Stimulated activated CD8-positive, alpha-beta memory T cell treated with anti-CD3 and anti-CD28 coated beads, Interleukin-15, amount 100 ng/mL, for 48 hours (primary cell): Measurements from ENCODE around the gene ORAI2.
"Not testable (repeated sequence)": the region's sequence is repeated elsewhere in the genome, so short reads cannot be mapped to it uniquely, and the experiment has no call there.

Experiments used
- DNase-seq, 2 donors: peaks; one replicate each; pipeline ENCODE4 v3.0.0-alpha.2; 2020; ENCODE audit warnings: low read depth in 2 of 2

Gene ORAI2

DNA sequence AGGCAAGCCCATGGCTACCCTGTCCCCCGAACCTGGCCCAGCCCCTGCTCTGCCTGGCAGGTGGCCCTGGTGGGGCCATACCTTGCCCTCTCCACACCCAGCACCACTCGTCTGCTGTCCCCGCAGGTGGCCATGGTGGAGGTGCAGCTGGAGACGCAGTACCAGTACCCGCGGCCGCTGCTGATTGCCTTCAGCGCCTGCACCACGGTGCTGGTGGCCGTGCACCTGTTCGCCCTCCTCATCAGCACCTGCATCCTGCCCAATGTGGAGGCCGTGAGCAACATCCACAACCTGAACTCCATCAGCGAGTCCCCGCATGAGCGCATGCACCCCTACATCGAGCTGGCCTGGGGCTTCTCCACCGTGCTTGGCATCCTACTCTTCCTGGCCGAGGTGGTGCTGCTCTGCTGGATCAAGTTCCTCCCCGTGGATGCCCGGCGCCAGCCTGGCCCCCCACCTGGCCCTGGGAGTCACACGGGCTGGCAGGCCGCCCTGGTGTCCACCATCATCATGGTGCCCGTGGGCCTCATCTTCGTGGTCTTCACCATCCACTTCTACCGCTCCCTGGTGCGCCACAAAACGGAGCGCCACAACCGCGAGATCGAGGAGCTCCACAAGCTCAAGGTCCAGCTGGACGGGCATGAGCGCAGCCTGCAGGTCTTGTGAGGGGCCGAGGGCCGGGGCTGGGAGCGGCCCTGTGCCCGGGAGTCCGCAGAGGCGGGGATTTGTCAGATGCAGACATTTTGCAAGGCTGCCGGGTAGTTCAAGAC is 13.2 kb downstream of the ORAI2 start:
- DNase-seq: no peak

DNA sequence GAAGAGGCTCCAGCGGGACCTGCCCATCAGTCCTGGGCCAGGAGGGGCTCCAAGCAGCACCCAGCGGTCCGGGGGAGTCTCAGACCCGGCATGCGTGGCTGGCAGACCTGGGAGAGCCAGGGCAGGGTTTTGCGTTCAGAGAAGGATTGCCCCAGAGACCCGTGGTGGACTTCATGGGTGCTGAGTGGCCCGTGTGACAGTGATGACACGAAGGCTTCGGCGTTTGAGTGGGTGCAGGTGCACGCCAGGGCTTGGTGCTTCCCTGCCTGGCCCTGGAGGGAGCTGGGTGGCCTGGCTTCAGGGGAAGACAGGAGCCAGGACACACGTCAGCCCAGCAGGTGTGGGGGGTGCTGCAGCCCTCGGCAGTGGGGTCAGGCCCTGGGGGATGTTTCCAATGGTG is 13.9 kb downstream of the ORAI2 start:
- no peak for DNase-seq

DNA sequence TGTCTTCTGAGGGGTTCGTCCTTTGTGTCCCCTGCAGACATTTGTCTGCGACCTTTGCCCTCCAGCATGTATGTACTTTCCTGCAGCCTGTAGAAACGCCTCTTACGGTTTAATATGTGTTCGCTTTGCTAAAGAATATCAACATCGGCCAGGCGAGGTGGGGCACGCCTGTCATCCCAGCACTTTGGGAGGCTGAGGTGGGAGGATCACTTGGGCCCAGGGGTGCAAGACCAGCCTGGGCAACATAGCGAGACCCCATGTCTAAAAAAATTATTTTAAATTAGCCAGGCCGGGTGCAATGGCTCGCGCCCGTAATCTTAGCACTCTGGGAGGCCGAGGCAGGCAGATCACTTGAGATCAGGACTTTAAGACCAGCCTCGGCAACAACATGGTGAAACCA is 15.8 kb downstream of the ORAI2 start:
- DNase-seq: no peak

DNA sequence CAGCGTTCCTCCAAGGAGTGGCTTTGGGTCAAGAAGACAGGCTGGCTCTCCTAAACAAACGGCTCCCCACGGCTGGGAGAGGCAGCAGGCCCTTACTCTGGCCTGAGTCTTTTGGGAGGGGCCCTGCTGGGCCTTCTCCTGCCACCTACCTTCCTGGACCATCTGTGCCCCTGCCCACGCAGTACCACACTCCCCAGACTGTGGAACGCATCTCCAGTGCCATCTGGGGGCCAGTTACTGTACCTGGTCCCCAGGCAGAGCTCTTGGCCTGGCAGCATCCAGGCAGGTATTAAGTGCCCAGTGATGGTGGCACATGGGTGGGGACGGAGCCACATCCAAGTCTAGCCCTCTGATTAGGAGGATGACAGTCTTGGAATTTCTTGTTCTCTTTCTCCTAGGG is 16.9 kb downstream of the ORAI2 start:
- peak in 1 of 2 donors; percentile 17 for DNase-seq

DNA sequence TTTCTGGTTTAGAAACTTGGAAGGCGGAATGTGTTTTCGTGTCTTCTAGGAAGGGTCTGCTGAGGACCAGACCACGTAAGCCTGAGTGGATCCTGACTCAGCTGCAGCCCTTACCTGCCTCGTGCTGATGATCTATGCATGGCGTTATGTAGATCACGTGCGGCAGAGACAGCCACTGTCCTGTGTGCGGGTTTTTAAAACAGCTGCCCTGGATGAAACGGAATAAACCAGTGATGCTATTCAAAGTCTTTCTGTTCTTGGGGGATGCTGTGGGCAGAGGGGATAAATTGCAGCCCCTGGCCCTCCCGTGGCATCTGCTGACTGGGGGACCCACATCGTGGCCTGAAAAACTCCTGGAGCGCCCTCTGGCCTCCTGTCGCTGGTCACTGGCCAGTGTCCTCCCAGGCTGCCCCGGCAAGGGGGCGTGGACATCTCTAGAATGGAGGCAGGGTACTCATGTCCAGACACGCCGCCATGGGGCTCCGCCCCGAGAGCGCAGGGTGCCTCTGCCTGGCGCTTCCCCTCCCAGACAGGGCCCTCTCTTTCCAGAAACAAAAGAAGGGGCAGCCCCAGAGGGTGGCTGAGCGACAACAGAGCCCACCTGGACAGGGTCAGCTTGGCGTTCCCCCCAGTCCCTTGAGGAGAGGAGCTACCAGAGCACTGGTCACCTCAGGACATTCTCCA is 18.1 kb downstream of the ORAI2 start:
- DNase-seq: no peak

DNA sequence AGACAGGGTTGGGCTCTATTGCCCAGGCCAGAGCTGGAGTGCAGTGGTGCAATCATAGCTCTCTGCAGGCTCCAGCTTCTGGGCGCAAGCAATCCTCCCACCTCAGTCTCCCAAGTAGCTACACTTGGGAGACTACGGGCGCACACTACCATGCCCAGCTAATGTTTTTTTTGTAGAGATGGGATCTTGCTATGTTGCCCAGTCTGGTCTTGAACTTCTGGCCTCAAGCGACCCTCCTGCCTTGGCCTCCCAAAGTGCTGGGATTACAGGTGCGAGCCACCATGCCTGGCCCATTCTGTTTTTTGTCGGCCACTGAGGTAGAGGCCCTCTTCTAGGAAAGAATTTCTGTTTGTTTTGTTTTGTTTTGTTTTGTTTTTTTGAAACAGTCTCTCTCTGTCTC is 19.1 kb downstream of the ORAI2 start:
- DNase-seq: no peak

DNA sequence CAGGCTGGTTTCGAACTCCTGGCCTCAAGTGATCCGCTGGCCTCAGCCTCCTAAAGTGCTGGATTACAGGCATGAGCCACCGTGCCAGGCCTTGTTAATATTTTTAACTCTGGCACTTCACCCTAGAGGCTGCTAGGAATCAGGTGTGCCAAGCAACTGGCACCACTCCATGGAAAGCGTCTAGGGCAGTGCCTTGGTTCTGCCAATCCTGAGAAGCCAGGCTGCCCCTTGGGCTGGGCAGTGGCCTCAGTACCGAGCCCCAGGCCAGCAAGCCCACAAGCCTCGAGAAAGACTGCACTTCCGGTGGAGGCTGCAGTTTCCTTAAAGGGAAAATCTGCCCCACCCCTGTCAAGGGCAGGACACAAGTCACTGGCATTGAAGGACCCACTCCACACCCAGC is 19.9 kb downstream of the ORAI2 start:
- DNase-seq: no peak

DNA sequence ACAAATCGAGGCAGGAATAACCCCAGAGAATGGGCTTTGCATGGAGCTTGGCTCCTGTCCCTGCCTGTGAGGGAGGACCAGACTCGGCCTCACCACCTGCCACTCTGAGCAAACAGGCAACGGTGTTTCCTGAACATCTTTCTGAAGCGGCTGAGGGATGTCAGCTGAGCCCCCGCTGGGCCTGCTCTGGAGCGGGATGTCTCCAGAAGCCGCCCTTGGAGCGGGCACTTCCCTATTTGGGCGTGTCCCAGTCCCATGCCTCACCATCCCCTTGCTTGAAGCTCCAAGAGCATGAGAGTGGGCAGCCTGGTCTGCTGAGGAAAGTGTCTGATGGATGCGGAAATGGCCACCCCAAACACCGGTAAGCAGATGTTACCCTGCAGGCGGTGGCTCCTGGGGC is 21.1 kb downstream of the ORAI2 start:
- DNase-seq: no peak

DNA sequence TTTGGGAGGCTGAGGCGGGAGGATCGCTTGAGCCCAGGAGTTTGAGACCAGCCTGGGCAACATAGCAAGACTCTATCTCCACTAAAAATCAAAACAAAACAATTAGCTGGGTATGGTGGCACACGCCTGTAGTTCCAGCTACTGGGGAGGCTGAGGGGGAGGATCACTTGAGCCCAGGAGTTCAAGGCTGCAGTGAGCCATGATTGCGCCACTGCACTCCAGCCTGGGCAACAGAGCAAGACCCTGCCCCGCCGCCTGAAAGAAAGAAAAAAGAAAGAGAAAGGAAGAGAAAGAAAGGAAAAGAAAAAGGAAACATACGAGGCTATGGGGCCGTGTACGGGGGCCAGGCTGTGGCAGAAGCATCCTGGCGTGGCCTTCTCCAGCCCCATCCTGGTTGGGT is 21.6 kb downstream of the ORAI2 start:
- DNase-seq: not testable (repeated sequence)

DNA sequence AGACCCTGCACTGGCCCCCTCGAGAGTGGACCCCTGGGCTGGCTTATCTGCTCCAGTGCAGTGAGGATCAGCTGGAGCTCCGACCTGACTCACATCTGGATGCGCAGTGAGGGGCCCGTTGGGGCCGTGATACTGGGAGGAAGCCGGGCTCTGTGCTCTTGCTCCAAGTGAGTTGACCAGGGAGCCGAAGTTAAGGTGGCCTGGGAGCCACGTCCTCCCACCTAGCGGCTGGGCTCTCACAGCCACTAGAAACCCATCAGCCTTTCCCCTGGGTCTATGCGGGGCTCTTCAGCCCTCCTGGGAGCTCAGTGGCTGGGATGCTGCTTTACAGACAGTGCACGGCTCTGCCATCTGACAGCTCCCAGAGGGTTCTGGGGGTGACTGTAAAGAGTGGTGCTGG is 22.2 kb downstream of the ORAI2 start:
- no peak for DNase-seq

DNA sequence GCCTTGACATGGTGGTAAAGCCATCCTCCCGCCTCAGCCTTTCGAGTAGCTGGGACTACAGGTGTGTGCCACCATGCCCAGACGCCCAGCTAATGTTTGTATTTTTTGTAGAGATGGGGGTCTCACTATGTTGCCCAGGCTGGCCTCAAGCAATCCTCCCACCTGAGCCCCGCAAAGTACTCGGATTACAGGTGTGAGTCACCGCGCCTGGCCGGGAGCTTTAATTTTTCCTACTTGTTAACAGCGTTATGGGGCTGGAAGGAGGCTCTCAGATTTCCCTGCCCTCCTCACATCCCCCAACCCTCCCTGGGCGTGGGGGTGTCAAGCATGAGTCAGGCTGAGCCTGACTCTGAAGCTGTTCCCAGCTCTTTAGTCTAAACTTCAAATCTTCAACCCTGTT is 23.0 kb downstream of the ORAI2 start:
- no peak for DNase-seq

DNA sequence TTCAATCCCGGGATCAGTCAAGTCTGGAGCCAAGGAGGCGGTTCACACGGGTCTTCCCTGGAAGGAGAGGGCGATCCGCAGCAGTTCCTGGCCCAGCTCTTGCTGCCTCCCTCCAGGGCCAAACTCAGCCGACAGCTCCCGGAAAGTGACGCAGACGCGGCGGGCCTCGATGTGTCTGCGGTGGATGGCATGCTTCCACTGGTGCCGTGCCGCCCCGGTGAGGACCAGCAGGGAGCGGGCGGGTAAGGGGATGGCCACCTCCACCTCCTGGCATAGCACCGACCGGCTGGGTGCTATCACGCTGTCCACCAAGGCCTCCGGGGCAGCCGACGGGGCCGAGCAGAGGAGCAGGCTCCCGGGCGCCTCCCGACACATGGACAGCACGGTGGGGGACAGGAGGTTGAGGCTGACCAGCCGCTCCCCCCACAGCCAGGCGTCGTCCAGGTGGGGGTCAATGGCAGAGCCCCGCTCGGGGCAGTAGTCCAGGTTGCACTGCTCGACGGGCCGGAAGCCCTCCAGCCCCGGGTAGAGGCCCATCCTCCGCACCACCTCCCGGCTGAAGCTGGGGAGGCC is 24.1 kb downstream of the ORAI2 start:
- DNase-seq: no peak

DNA sequence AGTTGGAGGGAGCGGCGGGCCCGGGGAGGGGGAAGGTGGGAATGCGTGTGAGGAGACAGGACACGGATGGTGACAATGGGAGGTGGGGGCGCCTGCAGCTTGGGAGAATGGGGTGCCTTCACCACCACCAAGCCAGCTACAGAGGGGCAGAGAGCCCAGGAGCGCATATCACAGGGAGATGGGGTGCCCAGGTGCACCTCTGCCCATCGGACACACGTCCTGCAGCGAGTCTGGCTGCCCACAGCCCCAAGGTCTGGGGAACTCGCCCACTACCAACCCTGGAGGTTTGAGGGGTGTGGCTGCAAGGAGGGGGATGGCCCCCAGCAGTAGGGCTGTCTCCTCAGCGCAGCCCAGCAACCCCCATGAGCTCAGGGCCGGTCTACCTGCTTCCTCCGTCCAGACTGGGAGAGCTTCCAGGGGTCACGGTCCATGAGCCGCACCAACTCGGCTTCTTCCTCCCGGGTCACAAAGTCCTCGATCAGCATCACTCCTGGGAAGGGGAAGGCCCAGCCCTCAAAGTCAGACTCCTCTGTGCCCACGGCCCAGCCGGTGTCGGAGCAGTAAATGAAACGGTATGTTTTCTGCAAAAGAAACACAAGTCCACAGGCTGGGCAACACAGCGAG is 26.0 kb downstream of the ORAI2 start:
- no peak for DNase-seq

DNA sequence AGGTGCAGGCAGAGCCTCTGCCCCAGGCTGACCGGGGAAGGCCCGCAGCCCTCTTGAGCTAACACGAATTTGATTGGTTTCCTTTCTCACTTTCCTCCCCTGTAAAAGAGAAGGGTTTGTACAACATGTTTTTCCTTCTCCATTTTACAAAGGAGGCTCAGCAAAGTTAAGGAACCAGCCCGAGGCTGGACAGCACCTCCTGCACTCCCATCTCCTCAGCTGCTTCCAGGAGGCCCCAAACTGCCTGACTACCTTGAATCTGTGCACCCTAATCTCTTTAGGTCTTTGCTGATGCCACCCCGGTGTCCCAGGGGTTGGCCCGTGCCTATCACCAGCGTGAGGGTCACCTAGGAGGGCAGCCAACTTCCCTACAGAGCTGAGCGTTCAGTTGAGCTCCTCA is 27.1 kb downstream of the ORAI2 start:
- no peak for DNase-seq

DNA sequence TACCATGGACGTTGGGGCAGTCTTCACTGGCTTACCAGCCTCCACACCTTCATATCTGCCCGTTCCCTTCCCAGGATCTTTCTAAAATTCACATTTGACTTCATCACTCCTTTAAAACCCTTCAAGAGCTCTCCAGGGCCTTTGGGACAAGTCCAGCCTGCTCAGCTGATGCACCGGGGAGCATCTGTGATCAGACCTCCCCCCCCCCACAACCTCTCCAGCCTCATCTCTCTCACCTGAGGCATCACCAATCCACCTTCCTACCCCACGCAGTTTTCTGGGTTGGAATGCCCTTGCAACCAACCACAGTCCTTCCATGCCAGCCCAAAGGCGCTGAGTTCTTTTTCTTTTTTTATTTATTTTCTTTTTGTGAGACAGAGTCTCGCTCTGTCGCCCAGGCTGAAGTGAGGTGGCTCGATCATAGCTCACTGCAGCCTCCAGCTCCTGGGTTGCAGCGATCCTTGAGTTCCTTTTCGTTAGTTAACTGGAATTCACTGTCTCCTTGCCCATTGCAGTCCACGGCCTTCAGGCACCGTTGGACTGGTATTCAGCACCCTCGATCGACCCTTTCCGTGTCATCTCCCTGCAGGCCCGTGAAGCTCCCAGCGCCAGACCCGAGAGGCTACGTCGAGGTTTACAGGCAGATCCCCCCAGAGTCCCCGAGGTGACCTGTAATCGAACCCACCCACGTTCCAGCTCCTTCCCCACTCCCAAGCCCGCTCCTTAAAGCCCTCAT is 30.6 kb downstream of the ORAI2 start:
- DNase-seq: no peak

DNA sequence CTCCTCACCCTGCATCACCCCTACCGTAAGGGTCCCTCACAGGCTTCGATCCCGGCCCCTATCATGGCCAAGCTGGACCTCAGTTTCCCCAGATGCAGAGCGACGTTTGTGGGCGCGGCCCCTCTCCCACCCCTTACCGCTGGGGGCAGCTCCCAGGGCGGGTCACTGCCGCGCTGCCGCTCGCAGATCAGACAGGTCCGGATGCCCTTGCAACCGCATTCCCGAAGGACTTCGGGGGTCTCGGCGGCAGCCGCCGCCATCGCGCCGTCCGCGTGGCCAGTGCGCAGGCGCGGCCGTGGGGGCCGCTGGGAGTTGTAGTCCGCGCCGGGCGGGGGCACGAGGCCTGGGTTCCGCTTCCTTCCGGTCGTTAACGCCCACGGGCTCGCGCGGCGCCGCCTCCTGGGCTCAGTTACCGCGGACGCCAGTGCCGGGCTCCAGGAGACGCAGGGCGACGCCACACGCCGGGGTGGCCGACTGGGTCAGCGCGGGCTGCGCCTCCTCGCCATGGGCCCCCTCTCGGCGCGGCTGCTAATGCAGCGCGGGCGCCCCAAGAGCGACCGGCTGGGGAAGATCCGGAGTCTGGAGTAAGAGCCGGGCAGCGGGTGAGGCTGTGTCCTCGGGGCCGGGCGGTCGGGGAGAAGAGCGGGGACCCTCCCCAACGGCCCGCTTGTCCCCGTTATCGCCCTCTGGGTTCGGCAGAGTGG is 31.4 kb downstream of the ORAI2 start, which contains the start of the genes ALKBH4 and LRWD1:
Gene ALKBH4, minus strand, starts transcription at position 287 of the 704 bp plus-strand sequence. Its CDS starts 27 bp downstream, at position 260.
Gene LRWD1, plus strand, starts transcription at position 408 of the 704 bp plus-strand sequence. Its CDS starts 97 bp downstream, at position 505.
- peak; percentile 96 to 97 for DNase-seq

DNA sequence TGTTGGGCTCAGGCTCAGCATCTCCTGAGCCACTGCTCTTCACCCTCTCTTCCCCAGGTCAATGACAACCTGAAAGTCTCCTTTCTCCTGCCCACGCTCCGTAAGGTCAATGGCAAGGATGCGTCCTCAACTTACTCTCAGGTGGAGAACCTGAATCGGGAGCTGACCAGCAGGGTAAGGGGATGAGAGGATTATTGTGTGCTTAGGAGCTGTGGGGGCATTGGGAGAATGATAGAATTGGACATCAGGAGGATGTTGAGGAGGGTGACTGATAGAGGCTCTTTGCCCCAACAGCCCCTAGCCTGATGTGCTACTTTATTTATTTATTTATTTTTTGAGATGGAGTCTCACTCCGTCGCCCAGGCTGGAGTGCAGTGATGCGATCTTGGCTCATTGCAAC is 32.7 kb downstream of the ORAI2 start:
- no peak for DNase-seq

DNA sequence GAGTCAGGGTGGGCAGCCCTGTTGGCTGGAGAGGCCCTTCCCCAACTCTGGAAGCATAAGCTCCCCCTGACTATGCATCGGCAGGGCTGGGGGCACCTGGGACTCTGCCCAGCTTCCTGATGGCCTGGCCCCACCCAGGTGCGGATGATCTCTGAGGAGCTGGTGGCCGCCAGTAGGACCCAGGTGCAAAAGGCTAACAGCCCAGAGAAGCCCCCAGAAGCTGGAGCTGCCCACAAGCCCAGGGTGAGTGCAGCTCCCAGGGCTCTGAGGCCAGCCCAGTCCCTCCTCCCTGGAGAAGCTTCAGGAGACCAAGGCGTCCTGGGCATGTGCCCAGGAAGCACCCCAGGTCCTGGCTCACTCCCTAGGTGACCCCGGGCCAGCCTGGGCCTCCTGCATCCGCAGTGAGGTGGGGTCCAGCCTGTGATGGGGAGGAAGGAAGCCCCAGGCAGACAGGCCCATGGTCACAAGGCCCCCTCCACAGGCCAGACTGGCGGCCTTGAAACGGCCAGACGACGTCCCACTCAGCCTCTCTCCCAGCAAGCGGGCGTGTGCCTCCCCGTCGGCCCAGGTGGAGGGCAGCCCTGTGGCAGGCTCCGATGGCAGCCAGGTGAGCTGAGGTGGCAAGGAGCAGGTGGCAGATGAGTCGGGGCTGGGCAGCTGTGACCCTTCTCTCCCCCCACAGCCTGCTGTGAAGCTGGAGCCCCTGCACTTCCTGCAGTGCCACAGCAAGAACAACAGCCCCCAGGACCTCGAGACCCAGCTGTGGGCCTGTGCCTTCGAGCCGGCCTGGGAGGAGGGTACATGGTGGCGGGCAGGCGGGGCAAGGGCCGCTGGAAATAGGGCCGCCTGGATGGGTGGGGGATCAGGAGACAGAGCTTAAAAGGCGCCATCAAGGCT is 34.5 kb downstream of the ORAI2 start:
- DNase-seq: no peak

DNA sequence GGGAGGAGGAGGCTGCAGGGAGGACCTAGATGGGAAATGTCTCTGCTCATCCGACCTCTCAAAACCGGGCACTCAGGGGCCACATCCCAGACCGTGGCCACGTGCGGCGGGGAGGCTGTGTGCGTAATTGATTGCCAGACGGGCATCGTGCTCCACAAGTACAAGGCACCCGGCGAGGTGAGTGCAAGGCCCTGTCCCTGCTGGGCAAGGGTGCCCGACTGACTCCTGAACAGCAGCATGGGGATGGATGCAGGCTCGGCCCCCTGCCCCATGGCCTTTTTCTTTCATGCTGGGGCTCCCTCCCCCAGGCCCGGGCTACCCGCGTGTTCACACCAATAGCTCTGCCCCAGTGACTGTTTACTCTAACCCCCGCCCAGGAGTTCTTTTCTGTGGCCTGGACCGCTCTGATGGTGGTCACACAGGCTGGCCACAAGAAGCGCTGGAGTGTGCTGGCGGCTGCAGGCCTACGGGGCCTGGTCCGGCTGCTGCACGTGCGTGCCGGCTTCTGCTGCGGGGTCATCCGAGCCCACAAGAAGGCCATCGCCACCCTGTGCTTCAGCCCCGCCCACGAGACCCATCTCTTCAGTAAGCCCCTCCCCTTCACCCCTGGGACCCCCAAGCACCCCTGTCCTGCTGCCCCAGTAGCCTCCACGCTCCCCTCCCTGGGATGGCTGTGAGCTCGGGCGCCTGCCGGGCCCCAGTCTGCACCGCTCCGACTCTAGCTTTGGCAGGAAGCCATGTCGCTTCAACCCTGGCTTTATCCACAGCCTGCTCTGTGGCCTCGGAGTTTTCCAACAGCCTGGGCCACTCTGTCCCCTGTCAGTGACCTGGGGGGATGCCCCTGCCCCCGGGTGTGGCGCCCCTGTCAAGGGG is 35.3 kb downstream of the ORAI2 start:
- no peak for DNase-seq
